ENCODE data around the gene NAA38.

Gene NAA38

DNA sequence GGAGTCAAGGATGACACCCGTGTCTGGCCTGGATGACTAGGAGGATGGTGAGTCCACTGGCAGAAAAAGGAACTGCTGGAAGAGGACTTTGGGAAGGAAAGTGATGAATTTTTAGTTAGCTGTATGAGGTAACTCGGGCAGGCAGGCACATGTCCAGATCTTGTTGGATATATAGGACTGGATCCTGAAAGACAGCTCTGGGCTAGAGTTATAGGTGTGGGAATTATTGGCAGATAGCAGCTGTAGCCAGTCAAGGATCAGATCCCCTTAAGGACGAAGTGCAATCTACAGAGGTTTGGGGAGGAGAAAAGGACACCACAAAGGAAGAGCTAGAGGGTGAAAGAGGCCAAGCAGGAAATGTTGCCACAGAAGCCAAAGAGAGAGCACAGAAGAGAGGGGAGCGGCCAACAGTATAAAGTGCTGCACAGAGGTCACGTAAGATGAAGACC lies 10.5 kb upstream of the NAA38 start:
- Histone ChIP-seq H3K9me3 (ENCODE audit: control insufficient read depth, insufficient read depth, low read depth, low read length) (no peaks in the 10 kb centered on the region), H3K4me1 (ENCODE audit: control insufficient read depth, insufficient read depth, low read length) (peaks cover under 1% of the 10 kb centered on the region), H3K4me3 (ENCODE audit: low read depth, low read length) (no peak overlapping the region), H3K27ac (ENCODE audit: extremely low read depth, low read depth, low read length) (no peak overlapping the region), H3K36me3 (ENCODE audit: control insufficient read depth in 2 of 2, insufficient read depth in 1 of 2, low read length in 2 of 2) (peaks cover 37 to 62% of the 10 kb centered on the region in 2 experiments)
- TF ChIP-seq, protein P1, sequence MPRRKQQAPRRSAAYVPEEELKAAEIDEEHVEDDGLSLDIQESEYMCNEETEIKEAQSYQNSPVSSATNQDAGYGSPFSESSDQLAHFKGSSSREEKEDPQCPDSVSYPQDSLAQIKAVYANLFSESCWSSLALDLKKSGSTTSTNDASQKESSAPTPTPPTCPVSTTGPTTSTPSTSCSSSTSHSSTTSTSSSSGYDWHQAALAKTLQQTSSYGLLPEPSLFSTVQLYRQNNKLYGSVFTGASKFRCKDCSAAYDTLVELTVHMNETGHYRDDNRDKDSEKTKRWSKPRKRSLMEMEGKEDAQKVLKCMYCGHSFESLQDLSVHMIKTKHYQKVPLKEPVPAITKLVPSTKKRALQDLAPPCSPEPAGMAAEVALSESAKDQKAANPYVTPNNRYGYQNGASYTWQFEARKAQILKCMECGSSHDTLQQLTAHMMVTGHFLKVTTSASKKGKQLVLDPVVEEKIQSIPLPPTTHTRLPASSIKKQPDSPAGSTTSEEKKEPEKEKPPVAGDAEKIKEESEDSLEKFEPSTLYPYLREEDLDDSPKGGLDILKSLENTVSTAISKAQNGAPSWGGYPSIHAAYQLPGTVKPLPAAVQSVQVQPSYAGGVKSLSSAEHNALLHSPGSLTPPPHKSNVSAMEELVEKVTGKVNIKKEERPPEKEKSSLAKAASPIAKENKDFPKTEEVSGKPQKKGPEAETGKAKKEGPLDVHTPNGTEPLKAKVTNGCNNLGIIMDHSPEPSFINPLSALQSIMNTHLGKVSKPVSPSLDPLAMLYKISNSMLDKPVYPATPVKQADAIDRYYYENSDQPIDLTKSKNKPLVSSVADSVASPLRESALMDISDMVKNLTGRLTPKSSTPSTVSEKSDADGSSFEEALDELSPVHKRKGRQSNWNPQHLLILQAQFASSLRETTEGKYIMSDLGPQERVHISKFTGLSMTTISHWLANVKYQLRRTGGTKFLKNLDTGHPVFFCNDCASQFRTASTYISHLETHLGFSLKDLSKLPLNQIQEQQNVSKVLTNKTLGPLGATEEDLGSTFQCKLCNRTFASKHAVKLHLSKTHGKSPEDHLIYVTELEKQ (tag by site-specific recombination; IDR thresholded peaks at IDR 0.05; ENCODE audit: borderline replicate concordance): no peak
- TF ChIP-seq HOXD13 (CRISPR knock-in tag; IDR thresholded peaks at IDR 0.05; ENCODE audit: borderline replicate concordance) (no peak), ZNF184 (tag by site-specific recombination; IDR thresholded peaks at IDR 0.05) (no peak), ZNF639 (tag by site-specific recombination; IDR thresholded peaks at IDR 0.05) (no peak), ZNF214 (tag by site-specific recombination; IDR thresholded peaks at IDR 0.05; ENCODE audit: borderline replicate concordance) (no peak), SP7 (tag by site-specific recombination; IDR thresholded peaks at IDR 0.05) (no peak), ZNF48 (tag by site-specific recombination; IDR thresholded peaks at IDR 0.05) (no peak), REPIN1 (tag by site-specific recombination; IDR thresholded peaks at IDR 0.05; ENCODE audit: low read depth) (no peak), ZSCAN23 (tag by site-specific recombination; IDR thresholded peaks at IDR 0.05) (no peak), GLIS2 (tag by site-specific recombination; IDR thresholded peaks at IDR 0.05) (no peak)
- POLR2A ChIA-PET: interaction anchor here (1.1 to 1.3 kb wide), 2 partner anchors 11 to 15 kb away, joined by 3 read pairs; no protein-coding TSS in a partner anchor
- CTCF ChIA-PET: interaction anchor here (1.5 to 14.4 kb wide), 2 partner anchors 30 to 120 kb away, joined by 5 to 141 read pairs; no protein-coding TSS in a partner anchor

DNA sequence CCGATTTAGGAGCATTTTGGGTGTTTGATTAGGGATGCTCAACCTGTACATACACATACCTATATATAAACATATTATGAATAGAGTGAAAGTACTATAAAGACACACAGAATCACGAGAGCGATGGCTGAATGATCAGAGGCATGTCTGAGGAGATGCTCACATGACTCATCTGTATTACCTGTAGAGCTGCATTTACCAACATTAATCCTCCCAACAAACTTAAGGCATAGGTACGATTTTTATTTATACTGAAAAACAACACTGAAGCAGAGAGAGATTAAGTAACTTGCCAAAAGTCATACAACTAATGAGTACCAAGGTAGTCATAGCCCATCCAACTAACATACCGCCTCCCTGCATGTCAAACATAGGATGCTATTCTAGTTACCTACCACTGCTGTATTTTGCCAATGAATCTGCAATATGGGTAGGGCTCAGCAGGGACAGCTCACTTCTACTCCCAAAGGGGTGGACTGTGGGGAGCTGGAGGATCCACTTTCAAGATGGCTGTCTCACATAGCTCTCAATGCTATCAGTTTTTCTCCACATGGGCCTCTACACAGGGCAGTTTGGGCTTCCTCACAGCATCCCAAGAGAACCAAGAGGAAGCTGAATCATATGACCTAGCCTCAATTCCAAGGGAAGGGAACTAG lies 7.8 kb upstream of the NAA38 start:
- TF ChIP-seq ZNF341 (tag by site-specific recombination; IDR thresholded peaks at IDR 0.05; ENCODE audit: low read depth): peak; percentile 61
- peak; percentile 81 for TF ChIP-seq SETDB1 (IDR thresholded peaks at IDR 0.05; ENCODE audit: insufficient read length, low read length)
- peak; percentile 16; the same call in 1 of the 2 replicates for TF ChIP-seq TRIM28 (IDR thresholded peaks at IDR 0.05; ENCODE audit: borderline replicate concordance, low read length)
- TF ChIP-seq, protein P2, sequence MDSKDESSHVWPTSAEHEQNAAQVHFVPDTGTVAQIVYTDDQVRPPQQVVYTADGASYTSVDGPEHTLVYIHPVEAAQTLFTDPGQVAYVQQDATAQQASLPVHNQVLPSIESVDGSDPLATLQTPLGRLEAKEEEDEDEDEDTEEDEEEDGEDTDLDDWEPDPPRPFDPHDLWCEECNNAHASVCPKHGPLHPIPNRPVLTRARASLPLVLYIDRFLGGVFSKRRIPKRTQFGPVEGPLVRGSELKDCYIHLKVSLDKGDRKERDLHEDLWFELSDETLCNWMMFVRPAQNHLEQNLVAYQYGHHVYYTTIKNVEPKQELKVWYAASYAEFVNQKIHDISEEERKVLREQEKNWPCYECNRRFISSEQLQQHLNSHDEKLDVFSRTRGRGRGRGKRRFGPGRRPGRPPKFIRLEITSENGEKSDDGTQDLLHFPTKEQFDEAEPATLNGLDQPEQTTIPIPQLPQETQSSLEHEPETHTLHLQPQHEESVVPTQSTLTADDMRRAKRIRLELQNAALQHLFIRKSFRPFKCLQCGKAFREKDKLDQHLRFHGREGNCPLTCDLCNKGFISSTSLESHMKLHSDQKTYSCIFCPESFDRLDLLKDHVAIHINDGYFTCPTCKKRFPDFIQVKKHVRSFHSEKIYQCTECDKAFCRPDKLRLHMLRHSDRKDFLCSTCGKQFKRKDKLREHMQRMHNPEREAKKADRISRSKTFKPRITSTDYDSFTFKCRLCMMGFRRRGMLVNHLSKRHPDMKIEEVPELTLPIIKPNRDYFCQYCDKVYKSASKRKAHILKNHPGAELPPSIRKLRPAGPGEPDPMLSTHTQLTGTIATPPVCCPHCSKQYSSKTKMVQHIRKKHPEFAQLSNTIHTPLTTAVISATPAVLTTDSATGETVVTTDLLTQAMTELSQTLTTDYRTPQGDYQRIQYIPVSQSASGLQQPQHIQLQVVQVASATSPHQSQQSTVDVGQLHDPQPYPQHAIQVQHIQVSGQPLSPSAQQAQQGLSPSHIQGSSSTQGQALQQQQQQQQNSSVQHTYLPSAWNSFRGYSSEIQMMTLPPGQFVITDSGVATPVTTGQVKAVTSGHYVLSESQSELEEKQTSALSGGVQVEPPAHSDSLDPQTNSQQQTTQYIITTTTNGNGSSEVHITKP (tag by site-specific recombination; IDR thresholded peaks at IDR 0.05): peak; percentile 49
- no peak for TF ChIP-seq ZNF354C (tag by site-specific recombination; IDR thresholded peaks at IDR 0.05; ENCODE audit: borderline replicate concordance, low read depth)

More for the DNA sequence above, 7.8 kb upstream of the NAA38 start:
- no peak overlapping the region for H3K4me3 ChIP-seq (ENCODE audit: low read depth, low read length)
- H3K36me3 ChIP-seq (ENCODE audit: control insufficient read depth in 2 of 2, insufficient read depth in 1 of 2, low read length in 2 of 2): peaks cover 43 to 71% of the 10 kb centered on the region in 2 experiments
- ChIA-PET CTCF (interaction anchor here (0.5 to 14.4 kb wide), 13 partner anchors 8 to 396 kb away, joined by 3 to 141 read pairs (median 4); partner anchors contain the start of gene NAA38), POLR2A (interaction anchor here (0.6 to 1.5 kb wide), 3 partner anchors 52 to 121 kb away, joined by 3 to 6 read pairs (median 6); partner anchors contain the start of genes CNTROB and TRAPPC1)
- H3K27ac ChIP-seq (ENCODE audit: extremely low read depth, low read depth, low read length): no peak overlapping the region
- no peaks in the 10 kb centered on the region for H3K9me3 ChIP-seq (ENCODE audit: control insufficient read depth, insufficient read depth, low read depth, low read length)
- H3K4me1 ChIP-seq (ENCODE audit: control insufficient read depth, insufficient read depth, low read length): peaks cover 2% of the 10 kb centered on the region

Data from HEK293 (cell line).